ENCODE results near the gene SLIT3.
"Not testable (repeated sequence)": the region's sequence is repeated elsewhere in the genome, so short reads cannot be mapped to it uniquely, and the experiment has no call there.

SLIT3 gene

GRCh38 chr5:168765551-168766425, 535.2 kb downstream of the SLIT3 start:
- no peak for DNase-seq (ENCODE audit: low spot score)

DNA sequence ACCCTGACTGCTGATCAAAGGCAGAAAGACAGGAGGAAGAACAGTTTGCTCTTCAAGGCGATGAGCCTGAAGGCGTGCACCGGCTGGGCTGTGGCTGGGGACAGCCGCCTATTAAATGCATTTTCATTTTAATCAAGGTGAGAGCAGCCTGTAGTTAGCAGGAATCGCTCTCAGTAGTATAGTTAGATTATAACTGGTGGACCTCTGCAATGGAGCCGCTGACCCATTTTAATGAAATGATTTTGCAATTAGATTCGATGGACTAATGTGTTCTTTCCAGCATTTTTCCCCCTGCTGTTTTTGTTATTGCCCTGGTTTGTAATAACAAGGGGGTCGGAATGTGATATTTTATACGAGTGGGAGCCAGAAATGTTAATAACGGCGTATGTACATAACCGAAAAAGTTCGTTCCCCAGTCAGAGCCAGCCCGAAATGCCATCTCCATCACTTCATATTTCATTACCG, 535.8 kb downstream of the SLIT3 start:
- DNase-seq (ENCODE audit: low spot score), result no peak

- no peak for DNase-seq (ENCODE audit: low spot score)
These were observed 544.2 kb downstream of the SLIT3 start for GRCh38 chr5:168756453-168757391.

DNA sequence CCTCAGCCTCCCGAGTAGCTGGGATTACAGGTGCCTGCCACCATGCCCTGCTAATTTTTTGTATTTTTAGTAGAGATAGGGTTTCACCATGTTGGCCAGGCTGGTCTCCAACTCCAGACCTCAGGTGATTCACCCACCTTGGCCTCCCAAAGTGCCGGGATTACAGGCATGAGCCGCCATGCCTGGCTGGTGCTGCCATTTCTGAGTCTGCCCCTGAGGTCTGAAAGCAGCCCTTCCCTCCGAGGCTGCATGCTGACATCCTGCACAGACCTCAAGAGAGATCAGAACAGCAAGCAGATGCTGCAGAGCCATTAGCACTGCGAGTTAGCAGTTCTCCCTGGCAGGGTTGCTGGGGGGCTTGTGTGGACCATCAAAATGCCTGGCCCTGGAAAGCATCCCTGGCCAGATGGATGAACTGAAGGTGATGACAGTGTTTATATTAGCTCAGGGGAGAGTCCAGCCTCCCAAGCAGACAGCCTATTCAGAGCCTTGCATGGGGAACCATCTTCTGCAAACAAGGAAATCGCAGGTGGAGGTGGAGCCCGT, 545.3 kb downstream of the SLIT3 start:
- no peak for DNase-seq (ENCODE audit: low spot score)

GRCh38 chr5:168753691-168754254, 547.2 kb downstream of the SLIT3 start:
- no peak for DNase-seq (ENCODE audit: low spot score)

GRCh38 chr5:168752416-168753190, 548.3 kb downstream of the SLIT3 start:
- no peak for DNase-seq (ENCODE audit: low spot score)

- DNase-seq (ENCODE audit: low spot score), result no peak
These were observed 548.9 kb downstream of the SLIT3 start for GRCh38 chr5:168752012-168752411.

DNA sequence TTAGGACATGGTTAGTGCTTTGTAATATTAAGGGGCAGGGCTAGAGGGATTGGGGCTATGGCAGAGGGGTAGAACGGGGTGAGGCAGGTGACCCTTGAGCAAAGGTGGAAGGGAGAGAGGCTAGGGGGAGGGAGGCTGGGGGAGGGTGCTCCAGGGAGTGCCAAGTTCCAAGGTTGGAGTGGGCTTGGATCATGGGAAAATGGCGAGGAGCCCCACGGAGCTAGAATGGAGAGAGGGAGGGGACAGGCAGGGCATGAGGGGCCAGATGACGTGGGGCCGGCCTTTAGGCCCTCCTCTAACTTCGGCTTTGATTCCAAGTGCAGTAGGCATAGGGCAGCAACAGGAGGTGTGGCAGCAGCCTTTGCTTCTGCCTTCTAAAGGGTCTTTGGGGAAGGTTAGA, 550.0 kb downstream of the SLIT3 start:
- no peak for DNase-seq (ENCODE audit: low spot score)

- DNase-seq (ENCODE audit: low spot score), result no peak
These were observed 551.4 kb downstream of the SLIT3 start for GRCh38 chr5:168749391-168750100.

GRCh38 chr5:168747987-168748777, 552.8 kb downstream of the SLIT3 start:
- DNase-seq (ENCODE audit: low spot score), result peak; percentile 34

- DNase-seq (ENCODE audit: low spot score), result no peak
These were observed 553.9 kb downstream of the SLIT3 start for GRCh38 chr5:168746893-168747640.

DNA sequence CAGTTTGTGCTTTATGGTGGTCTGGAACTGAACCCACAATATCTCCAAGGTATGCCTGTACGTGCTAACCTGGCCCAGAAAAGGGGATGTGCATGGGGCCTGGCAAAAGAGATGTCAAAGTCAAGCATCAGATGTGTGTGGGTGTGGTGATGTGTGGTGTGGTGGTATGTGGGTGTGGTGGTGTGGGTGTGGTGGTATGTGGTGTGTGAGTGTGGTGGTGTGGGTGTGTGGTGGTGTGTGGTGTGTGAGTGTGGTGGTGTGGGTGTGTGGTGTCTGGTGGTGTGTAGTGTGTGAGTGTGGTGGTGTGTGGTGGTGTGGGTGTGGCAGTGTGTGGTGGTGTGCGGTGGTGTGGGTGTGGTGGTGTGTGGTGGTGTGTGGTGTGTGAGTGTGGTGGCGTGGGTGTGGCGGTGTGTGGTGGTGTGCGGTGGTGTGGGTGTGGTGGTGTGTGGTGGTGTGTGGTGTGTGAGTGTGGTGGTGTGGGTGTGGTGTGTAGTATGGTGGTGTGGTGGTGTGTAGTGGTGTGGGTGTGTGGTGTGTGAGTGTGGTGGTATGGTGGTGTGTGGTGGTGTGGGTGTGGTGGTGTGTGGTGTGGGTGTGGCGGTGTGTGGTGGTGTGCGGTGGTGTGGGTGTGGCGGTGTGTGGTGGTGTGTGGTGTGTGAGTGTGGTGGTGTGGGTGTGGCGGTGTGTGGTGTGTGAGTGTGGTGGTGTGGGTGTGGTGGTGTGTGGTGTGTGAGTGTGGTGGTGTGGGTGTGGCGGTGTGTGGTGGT, 554.6 kb downstream of the SLIT3 start:
- not testable (repeated sequence) for DNase-seq (ENCODE audit: low spot score)

DNA sequence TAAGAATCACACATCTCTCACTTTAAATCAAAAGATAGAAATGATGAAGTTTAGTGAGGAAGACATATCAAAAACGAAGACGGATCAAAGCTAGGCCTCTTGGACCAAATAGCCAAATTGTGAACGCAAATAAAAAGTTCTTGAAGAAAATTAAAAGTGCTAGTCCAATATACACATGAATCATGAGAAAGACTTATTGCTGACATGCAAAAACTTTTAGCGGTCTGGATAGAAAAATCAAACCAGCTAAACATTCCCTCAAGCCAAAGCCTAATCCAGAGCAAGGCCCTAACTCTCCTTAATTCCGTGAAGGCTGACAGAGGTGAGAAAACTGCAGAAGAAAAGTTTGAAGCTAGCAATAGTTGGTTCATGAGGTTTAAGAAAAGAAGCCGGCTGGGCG, 557.3 kb downstream of the SLIT3 start:
- no peak for DNase-seq (ENCODE audit: low spot score)

DNA sequence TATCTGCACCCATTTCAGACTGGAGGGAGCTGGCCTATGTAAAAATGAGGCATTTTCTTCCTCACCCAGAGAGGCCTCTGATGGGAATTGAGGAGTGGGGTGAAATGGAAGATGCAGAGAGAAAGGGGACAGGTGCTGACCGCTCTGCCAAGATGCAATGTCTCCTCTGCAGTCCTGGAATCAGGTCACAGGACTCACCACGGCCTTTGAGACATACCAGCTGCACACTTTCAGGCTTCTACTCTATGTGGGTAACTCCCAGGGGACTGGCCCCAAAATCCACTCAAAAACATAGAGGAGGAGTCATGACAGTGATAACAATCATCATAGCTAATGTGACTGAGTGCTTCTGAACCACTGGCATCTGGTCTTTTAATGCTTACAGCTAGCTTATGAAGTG, 558.6 kb downstream of the SLIT3 start:
- DNase-seq (ENCODE audit: low spot score), result not testable (repeated sequence)

GRCh38 chr5:168740811-168741213, 560.1 kb downstream of the SLIT3 start:
- DNase-seq (ENCODE audit: low spot score), result no peak

- no peak for DNase-seq (ENCODE audit: low spot score)
These were observed 560.7 kb downstream of the SLIT3 start for GRCh38 chr5:168740092-168740800.

DNA sequence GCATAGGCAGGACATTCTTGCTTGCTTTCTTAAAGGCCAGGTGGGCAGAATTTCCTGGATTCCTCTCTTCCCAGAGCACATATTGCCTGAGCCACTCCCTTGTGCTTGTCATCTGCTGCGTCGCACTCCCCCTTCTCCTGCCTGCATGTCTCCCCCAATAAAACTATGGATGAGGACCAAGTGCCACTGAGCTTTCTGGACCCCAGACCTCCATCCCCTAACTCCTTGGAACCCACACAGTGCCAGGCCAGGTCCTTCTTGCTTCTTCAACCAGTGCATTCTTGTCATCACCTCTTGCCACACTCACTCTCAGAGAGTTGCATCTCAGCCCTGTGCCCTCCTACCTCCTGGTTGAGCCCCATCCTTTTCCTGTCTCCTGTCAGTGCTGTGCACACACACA, 563.9 kb downstream of the SLIT3 start:
- DNase-seq (ENCODE audit: low spot score), result no peak

Measured in CD4-positive, alpha-beta T cell treated with Interleukin-2 at 100 ng/mL for 4 hours (primary cell).